Type B pancreatic cell (in vitro differentiated cells): ENCODE data around the gene CTBP2. TPM values are rescaled to one million over a fixed set of nuclear protein-coding genes. Genes with fewer than 3 reads are reported as not detected.
A peak's percentile ranks its signal among the peaks of the same experiment; 100 is the strongest.

Source experiments
- DNase-seq: peaks from one replicate; pipeline ENCODE4 v3.0.0; 2021; ENCODE audit warnings: mixed read lengths; ENCODE audit not compliant: unreplicated experiment; ENCODE audit errors: extremely low spot score
- H3K27ac Mint-ChIP-seq: 2 replicates; pipeline ENCODE4 v1.8.0; 2021; ENCODE audit warnings: mild to moderate bottlenecking, mixed read lengths
- H3K27me3 Mint-ChIP-seq: 2 replicates; pipeline ENCODE4 v1.8.0; 2021; ENCODE audit warnings: mixed read lengths
- H3K36me3 Mint-ChIP-seq: 2 replicates; pipeline ENCODE4 v1.8.0; 2021; ENCODE audit warnings: mixed read lengths
- H3K4me1 Mint-ChIP-seq: one replicate; pipeline ENCODE4 v1.8.0; 2021; ENCODE audit warnings: mixed read lengths; ENCODE audit not compliant: unreplicated experiment
- H3K4me3 Mint-ChIP-seq: 2 replicates; pipeline ENCODE4 v1.8.0; 2021; ENCODE audit warnings: mild to moderate bottlenecking, mixed read lengths
- H3K9me3 Mint-ChIP-seq: 2 replicates; pipeline ENCODE4 v1.8.0; 2021; ENCODE audit warnings: mixed read lengths
- total RNA-seq: library from RNA; stranded (reverse); gene quantifications from 2 replicates; pipeline ENCODE4 v1.2.1, GENCODE V29; 2021; ENCODE audit warnings: low replicate concordance
- TF ChIP-seq, protein P1 (sequence below): fragments of 200-600 bp; sonication (generic); conservative IDR thresholded peaks from 2 replicates; pipeline ENCODE4 v1.5.0; 2021; ENCODE audit warnings: antibody characterized with exemption, mild to moderate bottlenecking

Gene CTBP2
- total RNA-seq, 1 donor from 2014 or later, result 113 TPM

DNA sequence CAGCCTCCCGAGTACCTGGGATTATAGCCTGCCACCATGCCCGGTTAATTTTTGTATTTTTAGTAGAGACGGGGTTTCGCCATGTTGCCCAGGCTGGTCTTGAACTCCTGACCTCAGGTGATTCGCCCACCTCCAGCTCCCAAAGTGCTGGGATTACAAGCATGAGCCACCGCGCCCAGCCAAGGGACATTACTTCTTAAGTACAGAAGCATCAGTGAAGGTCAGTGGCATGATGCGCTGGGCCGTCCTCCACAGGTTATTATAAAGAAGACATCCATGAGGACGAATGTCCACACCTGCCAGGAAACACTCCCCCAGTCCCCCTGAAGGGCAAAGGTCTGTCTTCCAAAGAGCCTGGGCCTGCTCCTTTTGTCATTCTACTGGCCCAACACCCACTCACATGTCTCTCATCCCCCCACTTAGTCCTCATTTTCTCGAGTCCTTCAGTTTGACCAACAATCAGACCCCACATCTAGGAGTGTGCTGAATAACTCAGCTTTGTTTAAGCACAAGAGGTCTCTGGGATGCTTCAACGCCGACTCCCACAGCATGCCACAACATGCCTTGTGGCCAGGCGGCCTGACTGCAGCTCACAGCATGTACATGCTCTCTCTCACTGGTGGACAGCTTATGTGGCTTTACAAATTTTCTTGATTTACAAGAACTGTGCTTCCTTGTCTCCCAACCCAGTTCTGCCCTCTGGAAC, 73.0 kb downstream of the CTBP2 start:
- Mint-ChIP-seq H3K27me3 (no peaks in the 10 kb centered on the region), H3K9me3 (no peaks in the 10 kb centered on the region), H3K4me1 (peaks cover 43% of the 10 kb centered on the region), H3K27ac (peak overlapping the region; percentile 30), H3K36me3 (peaks cover 34% of the 10 kb centered on the region), H3K4me3 (no peak overlapping the region)
- no peak for DNase-seq
- TF ChIP-seq, protein P1, sequence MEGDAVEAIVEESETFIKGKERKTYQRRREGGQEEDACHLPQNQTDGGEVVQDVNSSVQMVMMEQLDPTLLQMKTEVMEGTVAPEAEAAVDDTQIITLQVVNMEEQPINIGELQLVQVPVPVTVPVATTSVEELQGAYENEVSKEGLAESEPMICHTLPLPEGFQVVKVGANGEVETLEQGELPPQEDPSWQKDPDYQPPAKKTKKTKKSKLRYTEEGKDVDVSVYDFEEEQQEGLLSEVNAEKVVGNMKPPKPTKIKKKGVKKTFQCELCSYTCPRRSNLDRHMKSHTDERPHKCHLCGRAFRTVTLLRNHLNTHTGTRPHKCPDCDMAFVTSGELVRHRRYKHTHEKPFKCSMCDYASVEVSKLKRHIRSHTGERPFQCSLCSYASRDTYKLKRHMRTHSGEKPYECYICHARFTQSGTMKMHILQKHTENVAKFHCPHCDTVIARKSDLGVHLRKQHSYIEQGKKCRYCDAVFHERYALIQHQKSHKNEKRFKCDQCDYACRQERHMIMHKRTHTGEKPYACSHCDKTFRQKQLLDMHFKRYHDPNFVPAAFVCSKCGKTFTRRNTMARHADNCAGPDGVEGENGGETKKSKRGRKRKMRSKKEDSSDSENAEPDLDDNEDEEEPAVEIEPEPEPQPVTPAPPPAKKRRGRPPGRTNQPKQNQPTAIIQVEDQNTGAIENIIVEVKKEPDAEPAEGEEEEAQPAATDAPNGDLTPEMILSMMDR, result no peak

DNA sequence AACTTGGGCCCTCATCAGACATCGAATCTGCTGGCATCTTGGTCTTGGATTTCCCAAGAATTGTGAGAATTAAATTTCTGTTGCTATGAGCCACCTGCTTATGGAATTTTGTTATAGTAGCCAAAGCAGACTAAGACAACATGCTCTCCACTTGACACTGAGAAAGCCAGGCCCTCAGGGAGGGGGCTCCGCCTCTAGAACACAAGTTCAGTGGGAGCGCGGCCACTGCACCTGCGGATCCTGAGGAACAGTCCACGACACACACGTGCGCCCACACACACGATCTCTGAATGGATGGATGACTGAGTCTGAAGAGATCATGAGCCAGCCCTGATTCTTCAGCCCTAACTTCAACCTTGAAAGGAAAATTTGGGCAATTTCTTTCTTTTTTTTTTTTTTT, 73.7 kb downstream of the CTBP2 start:
- TF ChIP-seq, protein P1, result no peak
- no peaks in the 10 kb centered on the region for H3K9me3 Mint-ChIP-seq
- H3K4me1 Mint-ChIP-seq, result peaks cover 41% of the 10 kb centered on the region
- H3K36me3 Mint-ChIP-seq, result peaks cover 34% of the 10 kb centered on the region
- DNase-seq, result no peak
- H3K4me3 Mint-ChIP-seq, result no peak overlapping the region
- H3K27ac Mint-ChIP-seq, result no peak overlapping the region
- H3K27me3 Mint-ChIP-seq, result no peaks in the 10 kb centered on the region

DNA sequence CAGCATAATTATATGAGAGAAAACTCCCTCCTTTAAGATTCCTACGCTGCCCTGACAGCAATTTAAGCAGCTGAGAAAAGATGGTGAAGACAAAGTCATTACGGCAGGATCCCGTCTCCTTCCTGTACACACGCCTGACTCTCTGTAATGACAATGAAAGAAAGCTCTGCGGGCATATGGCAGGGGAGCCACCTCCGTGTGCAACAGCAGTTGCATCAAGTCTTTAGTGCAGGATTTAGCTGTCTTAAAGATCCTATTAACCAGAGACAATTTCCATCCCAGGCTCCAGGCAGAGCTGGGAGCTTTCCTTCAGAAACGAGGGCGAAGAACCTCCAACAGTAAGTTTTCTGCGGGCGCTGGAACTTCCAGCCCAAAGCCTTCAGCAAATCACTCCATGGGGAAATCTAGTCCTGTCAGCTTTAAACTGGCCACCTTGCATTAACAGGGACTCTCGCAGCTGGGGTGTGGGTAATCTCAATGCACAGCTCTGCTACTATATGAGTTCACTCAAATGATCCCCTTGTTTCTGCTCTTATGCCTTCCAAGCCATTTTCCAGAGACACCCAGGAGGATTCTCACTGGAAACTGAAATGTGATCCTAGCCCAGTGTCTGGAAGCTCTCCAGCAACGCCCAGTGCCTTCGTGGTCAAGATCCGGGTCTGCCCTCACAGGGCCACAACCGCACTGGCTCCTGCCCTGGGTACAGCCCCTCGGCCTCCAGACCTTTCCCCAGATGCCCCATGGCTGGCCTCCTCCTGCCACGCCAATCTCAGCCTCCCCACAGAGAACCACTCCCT, 74.9 kb downstream of the CTBP2 start:
- H3K4me1 Mint-ChIP-seq, result peaks cover 46% of the 10 kb centered on the region
- no peak overlapping the region for H3K4me3 Mint-ChIP-seq
- no peaks in the 10 kb centered on the region for H3K9me3 Mint-ChIP-seq
- H3K27ac Mint-ChIP-seq, result peak overlapping the region; percentile 86
- TF ChIP-seq, protein P1, result no peak
- peaks cover 35% of the 10 kb centered on the region for H3K36me3 Mint-ChIP-seq
- DNase-seq, result no peak
- H3K27me3 Mint-ChIP-seq, result no peaks in the 10 kb centered on the region

DNA sequence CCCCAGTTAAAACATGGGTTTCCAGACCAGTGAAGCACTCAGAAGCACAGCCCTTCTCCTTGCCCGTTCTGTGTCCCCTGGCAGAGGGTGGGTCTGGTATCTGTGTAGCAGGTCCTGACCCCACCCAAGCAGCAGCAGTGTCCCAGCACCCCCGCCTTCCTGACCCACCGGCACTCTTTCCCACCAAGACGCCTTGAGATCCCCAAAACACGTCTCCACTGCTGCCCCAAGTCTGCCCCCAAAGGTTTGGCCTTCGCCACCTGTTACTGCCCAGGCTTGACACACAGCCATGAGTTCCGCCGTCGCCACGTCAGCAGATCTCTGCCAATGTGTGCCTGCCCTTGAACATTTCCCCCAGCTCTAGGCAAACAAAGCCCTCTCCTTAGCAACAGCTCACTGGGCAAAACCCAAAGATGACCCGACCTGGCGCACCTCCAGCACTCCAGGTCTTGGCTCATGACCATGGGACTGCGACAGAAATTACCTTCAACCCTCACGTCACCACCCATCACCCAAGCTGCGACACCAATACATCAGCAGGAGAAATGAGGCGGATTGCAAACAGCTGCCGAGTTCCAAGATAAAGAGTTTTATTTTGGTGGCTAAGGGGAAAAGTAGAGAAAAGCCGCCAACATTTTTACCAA, 75.6 kb downstream of the CTBP2 start:
- Mint-ChIP-seq H3K4me3 (no peak overlapping the region), H3K36me3 (peaks cover 35% of the 10 kb centered on the region), H3K9me3 (no peaks in the 10 kb centered on the region), H3K27ac (peak overlapping the region; percentile 86), H3K27me3 (no peaks in the 10 kb centered on the region), H3K4me1 (peaks cover 48% of the 10 kb centered on the region)
- TF ChIP-seq, protein P1, result no peak
- DNase-seq, result no peak

DNA sequence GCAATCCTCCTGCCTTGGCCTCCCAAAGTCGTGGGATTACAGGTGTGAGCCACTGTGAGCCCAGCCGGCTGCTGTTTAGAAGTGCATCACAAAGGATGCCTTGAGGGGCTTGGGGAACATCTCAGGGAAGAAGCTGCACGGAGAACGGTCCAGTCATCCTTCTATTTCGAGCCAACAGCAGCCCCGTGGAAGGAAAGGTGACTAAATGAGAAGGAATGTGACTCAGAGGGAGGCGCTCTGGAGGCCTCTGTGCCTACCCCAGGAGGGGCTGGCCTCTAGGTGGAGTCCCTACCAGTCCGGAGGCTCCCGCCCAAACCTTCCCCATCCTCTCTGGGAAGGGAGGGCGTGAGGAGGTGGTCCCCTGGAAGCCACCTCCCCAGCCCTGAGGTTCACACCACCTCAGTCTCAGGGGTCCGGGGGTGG, 76.2 kb downstream of the CTBP2 start:
- Mint-ChIP-seq H3K4me1 (peaks cover 48% of the 10 kb centered on the region), H3K36me3 (peaks cover 38% of the 10 kb centered on the region), H3K9me3 (no peaks in the 10 kb centered on the region), H3K4me3 (no peak overlapping the region), H3K27ac (peak overlapping the region; percentile 68), H3K27me3 (no peaks in the 10 kb centered on the region)
- TF ChIP-seq, protein P1, result no peak
- DNase-seq, result no peak
